Body of pancreas (tissue), 4 donors: ENCODE data around the gene ANXA8. TPM values are rescaled to one million over a fixed set of nuclear protein-coding genes. Genes with fewer than 3 reads are reported as not detected.
"Not testable (repeated sequence)": the region's sequence is repeated elsewhere in the genome, so short reads cannot be mapped to it uniquely, and the experiment has no call there.

Experiments
- ATAC-seq: fragments of 150-250 bp; one replicate; pipeline ENCODE4 v1.9.1; 2016
- DNase-seq, 4 donors: peaks; one replicate each; pipeline ENCODE4 v3.0.0-alpha.2; 2019
- H3K27ac ChIP-seq, 4 donors: fragments of 200-600 bp; sonication (generic); 1 replicate in 3 of 4; 2 replicates in 1 of 4; pipeline versions ENCODE4 v1.5.1 to v1.6.1; 2016 to 2019; ENCODE audit warnings: mild to moderate bottlenecking in 1 of 4, mixed read lengths in 1 of 4, moderate library complexity in 1 of 4
- H3K27me3 ChIP-seq, 2 donors: fragments of 200-600 bp; sonication (generic); one replicate each; pipeline ENCODE4 v1.6.0; 2016; ENCODE audit warnings: mild to moderate bottlenecking in 1 of 2
- H3K36me3 ChIP-seq, 2 donors: fragments of 200-600 bp; sonication (generic); replicated peaks in 1 of 2; 2 replicates each; pipeline ENCODE4 v1.5.1; 2016; ENCODE audit warnings: low read depth in 2 of 2; ENCODE audit not compliant: insufficient read depth in 1 of 2
- H3K4me1 ChIP-seq: fragments of 200-600 bp; sonication (generic); one replicate; pipeline ENCODE4 v1.6.0; 2016
- H3K4me3 ChIP-seq, 2 donors: fragments of 200-600 bp; sonication (generic); 1 replicate in 1 of 2; 2 replicates in 1 of 2; pipeline ENCODE4 v1.5.1; 2016 to 2019
- H3K9me3 ChIP-seq, 3 donors: fragments of 200-600 bp; sonication (generic); 1 replicate in 2 of 3; 2 replicates in 1 of 3; pipeline ENCODE4 v1.5.1; 2016
- POLR2A ChIP-seq, 3 donors: fragments of 450-650 bp; IDR thresholded peaks; one replicate each; pipeline ENCODE4 v1.6.1; 2016; ENCODE audit warnings: antibody characterized with exemption in 3 of 3, mild to moderate bottlenecking in 2 of 3
- WGBS, 2 donors: methylation state at CpG; one replicate each; pipeline ENCODE4 v1.1.5; 2017; 5-methylcytosine and 5-hydroxymethylcytosine counted together
- intact Hi-C: fragments of 100-400 bp; cut with DNase I; formaldehyde crosslinking; loops from one replicate; pipeline ENCODE4 v1.15.1; 2023
- total RNA-seq, 2 donors: library from RNA; depleted of rRNA; stranded (reverse); fragments of >200 nt; gene quantifications; one replicate each; pipeline ENCODE4 v1.1.0, GENCODE V29; 2016
- TF ChIP-seq, protein P1 (sequence below), 7 experiments: fragments of 450-650 bp in 4 of 7; fragments of 200-600 bp in 3 of 7; sonication (generic) in 3 of 7; IDR thresholded peaks; one replicate each; pipeline ENCODE4 v1.5.1; 2016 to 2019; ENCODE audit warnings: antibody characterized with exemption in 7 of 7

The ANXA8 gene
- total RNA-seq, 2 donors from 2014 or later: not detected

DNA sequence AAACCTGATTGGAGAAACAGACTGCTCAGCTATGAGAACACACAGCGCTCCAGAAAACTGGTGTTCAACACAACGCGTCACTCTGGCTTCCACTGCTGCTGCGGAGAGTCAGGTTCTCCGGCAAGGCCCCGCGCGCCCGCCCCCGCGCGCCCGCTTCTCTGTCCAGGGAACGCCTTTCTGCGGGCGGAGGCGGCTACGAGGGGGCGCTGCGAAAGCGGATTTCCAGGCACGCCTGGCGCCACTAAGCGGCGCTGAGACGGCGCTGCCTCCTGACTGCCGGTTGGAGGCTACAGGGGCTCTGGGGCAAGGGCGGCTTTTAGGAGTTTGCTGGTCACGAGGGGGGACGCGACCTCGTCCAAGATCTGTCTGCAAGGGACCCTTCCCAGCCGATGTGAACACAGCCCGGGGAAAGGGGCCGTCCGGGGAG lies 22.6 kb downstream of the ANXA8 start:
- 0% methylated on average over 12 of the region's 37 CpGs; no CpG with 5 or more reads in 1 of the 2 donors for WGBS, 2 donors
- H3K36me3 ChIP-seq, H3K4me1 ChIP-seq, H3K27ac ChIP-seq, intact Hi-C loops, H3K4me3 ChIP-seq, H3K27me3 ChIP-seq, H3K9me3 ChIP-seq: not testable (repeated sequence)
- DNase-seq (peak; percentile 51 to 76 (median 72)), ATAC-seq (peak; percentile 80)
- TF ChIP-seq, protein P1, sequence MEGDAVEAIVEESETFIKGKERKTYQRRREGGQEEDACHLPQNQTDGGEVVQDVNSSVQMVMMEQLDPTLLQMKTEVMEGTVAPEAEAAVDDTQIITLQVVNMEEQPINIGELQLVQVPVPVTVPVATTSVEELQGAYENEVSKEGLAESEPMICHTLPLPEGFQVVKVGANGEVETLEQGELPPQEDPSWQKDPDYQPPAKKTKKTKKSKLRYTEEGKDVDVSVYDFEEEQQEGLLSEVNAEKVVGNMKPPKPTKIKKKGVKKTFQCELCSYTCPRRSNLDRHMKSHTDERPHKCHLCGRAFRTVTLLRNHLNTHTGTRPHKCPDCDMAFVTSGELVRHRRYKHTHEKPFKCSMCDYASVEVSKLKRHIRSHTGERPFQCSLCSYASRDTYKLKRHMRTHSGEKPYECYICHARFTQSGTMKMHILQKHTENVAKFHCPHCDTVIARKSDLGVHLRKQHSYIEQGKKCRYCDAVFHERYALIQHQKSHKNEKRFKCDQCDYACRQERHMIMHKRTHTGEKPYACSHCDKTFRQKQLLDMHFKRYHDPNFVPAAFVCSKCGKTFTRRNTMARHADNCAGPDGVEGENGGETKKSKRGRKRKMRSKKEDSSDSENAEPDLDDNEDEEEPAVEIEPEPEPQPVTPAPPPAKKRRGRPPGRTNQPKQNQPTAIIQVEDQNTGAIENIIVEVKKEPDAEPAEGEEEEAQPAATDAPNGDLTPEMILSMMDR (IDR thresholded peaks at IDR 0.05): peak in 2 of 7 experiments; percentile 12 to 17

DNA sequence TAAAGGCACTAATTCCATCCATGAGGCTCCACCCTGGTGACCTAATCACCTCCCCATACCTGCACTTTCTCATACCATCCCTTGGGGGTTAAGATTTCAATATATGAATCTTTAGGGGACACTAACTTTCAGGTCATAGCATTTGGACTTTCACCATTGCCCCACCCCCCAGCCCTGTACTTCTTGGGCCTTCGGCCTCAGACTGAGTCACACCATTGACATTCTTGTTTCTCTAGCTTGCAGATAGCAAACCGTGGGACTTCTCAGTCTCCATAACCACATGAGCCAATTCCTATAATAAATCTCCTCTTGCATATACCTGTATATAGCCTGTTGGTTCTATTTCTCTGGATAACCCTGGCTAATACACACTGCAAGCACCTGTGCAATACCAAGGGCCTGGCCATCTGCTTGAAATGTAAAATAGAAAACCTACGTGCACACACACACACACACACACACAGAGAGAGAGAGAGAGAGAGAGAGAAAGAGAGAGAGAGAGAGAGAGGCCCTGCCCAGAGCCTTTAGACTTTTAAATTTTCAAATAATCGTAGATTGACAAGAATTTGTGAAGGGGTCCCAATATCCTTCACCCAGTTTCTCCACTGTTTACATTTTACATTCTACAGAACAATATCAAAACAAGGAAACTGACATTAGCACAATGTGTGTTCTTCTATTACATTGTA lies 25.3 kb downstream of the ANXA8 start:
- Histone ChIP-seq H3K4me3 (no peak overlapping the region), H3K9me3 (no peaks in the 10 kb centered on the region), H3K27me3 (no peaks in the 10 kb centered on the region), H3K36me3 (no peaks in the 10 kb centered on the region), H3K4me1 (no peaks in the 10 kb centered on the region), H3K27ac (no peak overlapping the region)
- intact Hi-C loops: no loop called here
- 62 to 84% methylated on average over 4 of the region's 4 CpGs for WGBS, 2 donors
- TF ChIP-seq, protein P1 (IDR thresholded peaks at IDR 0.05): no peak
- no peak for TF ChIP-seq POLR2A (IDR thresholded peaks at IDR 0.05)
- DNase-seq (no peak), ATAC-seq (no peak)

DNA sequence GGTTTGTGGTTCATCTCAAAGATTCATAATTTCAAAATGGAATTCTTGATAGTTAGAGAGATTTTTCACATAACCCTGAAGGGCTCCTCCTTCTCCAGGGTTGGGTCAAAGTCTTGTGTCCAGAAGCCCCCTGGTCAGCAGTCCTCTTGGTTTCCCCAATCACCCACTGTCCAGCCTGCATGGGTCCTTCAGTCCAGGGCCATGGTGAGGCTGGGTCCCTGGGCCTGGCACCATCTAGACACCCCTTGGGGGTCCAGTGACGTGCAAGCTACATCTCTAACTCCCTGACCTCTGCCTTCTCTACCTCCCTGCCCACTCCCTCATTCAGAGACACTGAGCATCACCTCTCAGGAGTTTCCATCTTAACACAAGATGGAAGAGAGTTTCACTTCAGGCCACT lies 26.1 kb downstream of the ANXA8 start:
- intact Hi-C loops: no loop called here

DNA sequence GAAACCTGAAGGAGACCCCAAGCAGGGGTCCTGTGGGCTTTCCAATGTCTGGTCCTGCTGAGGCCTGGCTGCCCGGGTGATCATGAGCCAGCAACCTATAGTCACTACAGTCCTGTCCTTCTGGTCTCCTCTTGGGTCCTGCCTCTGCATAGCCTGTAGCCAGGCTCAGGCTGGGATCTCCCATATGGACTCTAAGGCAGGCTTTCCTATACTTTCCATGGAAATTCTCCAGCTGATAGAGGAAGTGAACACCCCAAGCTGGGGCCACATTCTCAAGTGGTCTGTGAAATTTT lies 26.4 kb downstream of the ANXA8 start:
- intact Hi-C loops: no loop called here
- no peak overlapping the region for H3K27ac ChIP-seq
- no peak for DNase-seq
- no peak overlapping the region for H3K4me3 ChIP-seq
- TF ChIP-seq, protein P1 (IDR thresholded peaks at IDR 0.05): no peak
- no peak for TF ChIP-seq POLR2A (IDR thresholded peaks at IDR 0.05)
- ATAC-seq: no peak
- H3K36me3 ChIP-seq: no peaks in the 10 kb centered on the region
- H3K4me1 ChIP-seq: no peaks in the 10 kb centered on the region
- 88 to 100% methylated on average over 1 of the region's 1 CpG for WGBS, 2 donors
- H3K27me3 ChIP-seq: no peaks in the 10 kb centered on the region
- no peaks in the 10 kb centered on the region for H3K9me3 ChIP-seq

More for the DNA sequence above, 26.1 kb downstream of the ANXA8 start:
- ATAC-seq (no peak), DNase-seq (peak in 1 of 4 donors; percentile 2)
- Histone ChIP-seq H3K36me3 (no peaks in the 10 kb centered on the region), H3K27ac (no peak overlapping the region), H3K4me3 (no peak overlapping the region), H3K4me1 (no peaks in the 10 kb centered on the region), H3K27me3 (no peaks in the 10 kb centered on the region), H3K9me3 (no peaks in the 10 kb centered on the region)
- 87 to 92% methylated on average over 1 of the region's 1 CpG for WGBS, 2 donors
- TF ChIP-seq POLR2A (IDR thresholded peaks at IDR 0.05): no peak
- TF ChIP-seq, protein P1 (IDR thresholded peaks at IDR 0.05): no peak
